ENCODE measurements around the gene DENND1A.

Gene DENND1A

GRCh38 chr9:123568691-123569688 is 360.9 kb downstream of the DENND1A start:
- DNase-seq (ENCODE audit: low read depth in 2 of 2): no peak

- DNase-seq (ENCODE audit: low read depth in 2 of 2): no peak
Observed at GRCh38 chr9:123567013-123567412, 362.9 kb downstream of the DENND1A start.

- DNase-seq (ENCODE audit: low read depth in 2 of 2): no peak
Observed at GRCh38 chr9:123564652-123565051, 365.3 kb downstream of the DENND1A start.

GRCh38 chr9:123562844-123563346 is 367.0 kb downstream of the DENND1A start:
- DNase-seq (ENCODE audit: low read depth in 2 of 2): no peak

GRCh38 chr9:123561046-123561445 is 368.9 kb downstream of the DENND1A start:
- DNase-seq (ENCODE audit: low read depth in 2 of 2): no peak

GRCh38 chr9:123556464-123557435 is 373.2 kb downstream of the DENND1A start:
- DNase-seq (ENCODE audit: low read depth in 2 of 2): no peak

- DNase-seq (ENCODE audit: low read depth in 2 of 2): no peak
Observed at GRCh38 chr9:123555646-123556045, 374.3 kb downstream of the DENND1A start.

GRCh38 chr9:123552530-123552929 is 377.4 kb downstream of the DENND1A start:
- no peak for DNase-seq (ENCODE audit: low read depth in 2 of 2)

- DNase-seq (ENCODE audit: low read depth in 2 of 2): no peak
Observed at GRCh38 chr9:123551734-123552133, 378.2 kb downstream of the DENND1A start.

GRCh38 chr9:123550797-123551196 is 379.1 kb downstream of the DENND1A start:
- DNase-seq (ENCODE audit: low read depth in 2 of 2): no peak

- DNase-seq (ENCODE audit: low read depth in 2 of 2): no peak
Observed at GRCh38 chr9:123550012-123550411, 379.9 kb downstream of the DENND1A start.

GRCh38 chr9:123548741-123549545 is 381.0 kb downstream of the DENND1A start:
- peak; percentile 38 to 72 for DNase-seq (ENCODE audit: low read depth in 2 of 2)

- DNase-seq (ENCODE audit: low read depth in 2 of 2): no peak
Observed at GRCh38 chr9:123544007-123544827, 385.7 kb downstream of the DENND1A start.

- DNase-seq (ENCODE audit: low read depth in 2 of 2): no peak
Observed at GRCh38 chr9:123543492-123543891, 386.4 kb downstream of the DENND1A start.

- no peak for DNase-seq (ENCODE audit: low read depth in 2 of 2)
Observed at GRCh38 chr9:123542435-123543225, 387.3 kb downstream of the DENND1A start.

GRCh38 chr9:123541411-123541810 is 388.5 kb downstream of the DENND1A start:
- DNase-seq (ENCODE audit: low read depth in 2 of 2): no peak

- no peak for DNase-seq (ENCODE audit: low read depth in 2 of 2)
Observed at GRCh38 chr9:123540457-123540856, 389.5 kb downstream of the DENND1A start.

- DNase-seq (ENCODE audit: low read depth in 2 of 2): no peak
Observed at GRCh38 chr9:123537809-123538208, 392.1 kb downstream of the DENND1A start.

- no peak for DNase-seq (ENCODE audit: low read depth in 2 of 2)
Observed at GRCh38 chr9:123536455-123536868, 393.5 kb downstream of the DENND1A start.
